HepG2 (cell line): Measurements from ENCODE around the gene CCM2L. TPM values are rescaled to one million over a fixed set of nuclear protein-coding genes. Genes with fewer than 3 reads are reported as not detected.

Experiments used
- ATAC-seq: fragments of 200-7000 bp; cut with Tn5 transposase; 3 replicates; pipeline ENCODE4 v1.9.1; 2020; ENCODE audit warnings: mild to moderate bottlenecking, moderate library complexity
- BruUV-seq: library from RNA; stranded (reverse); fragments of 400-500 nt; replicated peaks from 2 replicates; lab custom pipeline; 2021; lab: Mats Ljungman, UMichigan
- CTCF ChIA-PET: fragments of 300-600 bp; formaldehyde crosslinking; extraction: SDS; loops from one replicate; lab custom pipeline; 2021; ENCODE audit warnings: low total read pairs, inconsistent platforms, low intra/inter-chr PET ratio; lab: Yijun Ruan, JAX
- POLR2A ChIA-PET: fragments of 350-600 bp; sonication (Branson Sonifier 250); formaldehyde crosslinking; loops from one replicate; lab custom pipeline; 2020; ENCODE audit warnings: antibody characterized with exemption, inconsistent platforms; lab: Yijun Ruan, JAX
- DNase-seq: peaks from one replicate; pipeline ENCODE4 v3.0.0-alpha.2; 2015; ENCODE audit warnings: low spot score
- FAIRE-seq: peaks from 3 replicates; lab custom pipeline; 2011; peaks lifted over from hg19 to GRCh38; lab: Jason Lieb, UNC
- H2AFZ ChIP-seq: one replicate; pipeline ENCODE4 v1.6.1; 2011; ENCODE audit warnings: low read length, inconsistent platforms
- H3K27ac ChIP-seq: fragments of 300-600 bp; 3 replicates; pipeline ENCODE4 v1.8.0; 2011; ENCODE audit warnings: mixed run types, mild to moderate bottlenecking, mixed read lengths, low read length, inconsistent platforms; ENCODE audit not compliant: insufficient read depth; ENCODE audit errors: extremely low read length
- H3K27me3 ChIP-seq, 2 experiments: fragments of 200-600 bp in 1 of 2; 2 replicates in 1 of 2; 3 replicates in 1 of 2; pipeline versions ENCODE4 v1.6.0 to v1.8.0; 2011; ENCODE audit warnings: low read length in 2 of 2, mild to moderate bottlenecking in 2 of 2, moderate library complexity in 2 of 2, inconsistent platforms in 1 of 2; ENCODE audit not compliant: insufficient read depth in 2 of 2, control insufficient read depth in 1 of 2
- H3K36me3 ChIP-seq, 2 experiments: fragments of 200-600 bp in 1 of 2; replicated peaks in 1 of 2; 2 replicates in 1 of 2; 3 replicates in 1 of 2; pipeline versions ENCODE4 v1.5.1 to v1.8.0; 2011; ENCODE audit warnings: low read length in 2 of 2, inconsistent platforms in 1 of 2; ENCODE audit not compliant: insufficient read depth in 2 of 2, control insufficient read depth in 1 of 2
- H3K4me1 ChIP-seq: 2 replicates; pipeline ENCODE4 v1.5.1; 2012; ENCODE audit warnings: low read length, inconsistent platforms; ENCODE audit not compliant: insufficient read depth
- H3K4me2 ChIP-seq: 2 replicates; pipeline ENCODE4 v1.6.0; 2011; ENCODE audit warnings: low read depth, low read length, inconsistent platforms
- H3K4me3 ChIP-seq, 3 experiments: fragments of 200-600 bp in 1 of 3; sonication (generic), shearing (Covaris generic) in 1 of 3; replicated peaks in 1 of 3; 2 replicates each; pipeline ENCODE4 v1.5.1; 2011 to 2016; ENCODE audit warnings: low read length in 3 of 3, inconsistent platforms in 2 of 3, low read depth in 2 of 3, mild to moderate bottlenecking in 2 of 3, control low read depth in 1 of 3, mixed read lengths in 1 of 3; ENCODE audit not compliant: insufficient read depth in 1 of 3
- H3K79me2 ChIP-seq: one replicate; pipeline ENCODE4 v1.6.1; 2011; ENCODE audit warnings: low read length, inconsistent platforms; ENCODE audit not compliant: insufficient read depth
- H3K9ac ChIP-seq: 2 replicates; pipeline ENCODE4 v1.6.0; 2011; ENCODE audit warnings: mild to moderate bottlenecking, low read depth, low read length, inconsistent platforms; ENCODE audit not compliant: insufficient read depth
- H3K9me3 ChIP-seq: 2 replicates; pipeline ENCODE4 v1.5.1; 2012; ENCODE audit warnings: mild to moderate bottlenecking, low read length
- H4K20me1 ChIP-seq: 2 replicates; pipeline ENCODE4 v1.6.0; 2011; ENCODE audit warnings: inconsistent platforms, mild to moderate bottlenecking, low read length, moderate library complexity; ENCODE audit not compliant: insufficient read depth
- ASH2L ChIP-seq: fragments of 300-600, 200-600 bp; sonication (generic); IDR thresholded peaks from 2 replicates; pipeline ENCODE4 v1.7.0; 2017; ENCODE audit warnings: low read depth, mild to moderate bottlenecking, moderate library complexity, mixed read lengths, low read length; ENCODE audit not compliant: insufficient read length
- EZH2 ChIP-seq: conservative IDR thresholded peaks from 2 replicates; pipeline ENCODE4 v1.6.1; 2012; ENCODE audit warnings: mild to moderate bottlenecking, low read depth, low read length, moderate library complexity
- KLF9 ChIP-seq: IDR thresholded peaks from 2 replicates; pipeline ENCODE4 v1.6.1; 2016; ENCODE audit warnings: low read depth
- SKI ChIP-seq: fragments of 450-650 bp; IDR thresholded peaks from one replicate; pipeline ENCODE4 v1.6.1; 2018; ENCODE audit warnings: mild to moderate bottlenecking; ENCODE audit not compliant: partially characterized antibody
- TCF7 ChIP-seq: sonication (generic); IDR thresholded peaks from 2 replicates; pipeline ENCODE4 v1.6.1; 2016; ENCODE audit warnings: antibody characterized with exemption, low read depth
- ZNF773 ChIP-seq: sonication (generic); formaldehyde crosslinking; IDR thresholded peaks from 2 replicates; pipeline ENCODE4 v1.4.0; 2020; ENCODE audit warnings: missing genetic modification reagents, borderline replicate concordance
- ZNF879 ChIP-seq: sonication (generic); formaldehyde crosslinking; IDR thresholded peaks from 2 replicates; pipeline ENCODE4 v1.8.1; 2023; ENCODE audit warnings: missing genetic modification reagents
- WGBS: methylation state at CpG from one replicate; pipeline ENCODE4 v1.1.6; 2017; ENCODE audit warnings: low lambda C conversion rate; 5-methylcytosine and 5-hydroxymethylcytosine counted together
- in situ Hi-C: cut with HindIII; loops from 2 replicates; pipeline ENCODE4 v1.10.0; 2017; ENCODE audit warnings: low pct_unique_long_range_greater_than_20kb; ENCODE audit not compliant: extremely low pct_ligation_motif_present
- intact Hi-C: fragments of 100-400 bp; cut with micrococcal nuclease; formaldehyde crosslinking; loops from one replicate; pipeline ENCODE4 v1.10.0; 2022; ENCODE audit not compliant: unreplicated experiment
- polyA plus RNA-seq, 8 experiments: library from polyadenylated mRNA; depleted of rRNA in 3 of 8; stranded (reverse) in 7 of 8; unstranded in 1 of 8; fragments of >200 nt; fragmentation: Illumina TruSeq in 4 of 8; extraction: Trizol in 4 of 8; gene quantifications; 2 replicates each; pipeline versions ENCODE4 v1.2.1 to v1.2.3, GENCODE V29; 2011 to 2016; ENCODE audit warnings: low read depth in 4 of 8, missing spikeins in 1 of 8, mixed read lengths in 1 of 8; ENCODE audit not compliant: insufficient read depth in 1 of 8
- total RNA-seq, 5 experiments: library from RNA; depleted of rRNA; stranded (reverse); fragments of >200 nt; fragmentation: Illumina TruSeq; extraction: Trizol; gene quantifications; 2 replicates each; pipeline ENCODE4 v1.2.3, GENCODE V29; 2016; ENCODE audit warnings: low read depth in 1 of 5
- TF ChIP-seq, protein P1 (sequence below): fragments of 450-650 bp; IDR thresholded peaks from 2 replicates; pipeline ENCODE4 v1.6.1; 2017
- TF ChIP-seq, protein P2 (sequence below): sonication (generic); formaldehyde crosslinking; IDR thresholded peaks from 2 replicates; pipeline ENCODE4 v1.4.0; 2020; ENCODE audit warnings: missing genetic modification reagents
- TF ChIP-seq, protein P3 (sequence below): sonication (generic); formaldehyde crosslinking; IDR thresholded peaks from 2 replicates; pipeline ENCODE4 v1.9.0; 2021; ENCODE audit warnings: missing genetic modification reagents, mild to moderate bottlenecking, borderline replicate concordance

The CCM2L gene
- total and polyA plus RNA-seq, 2 of the 13 experiments (the other 11 are each of a cell fraction or from before 2014, with no cell fraction given): 0.15 TPM; not detected in 1

DNA sequence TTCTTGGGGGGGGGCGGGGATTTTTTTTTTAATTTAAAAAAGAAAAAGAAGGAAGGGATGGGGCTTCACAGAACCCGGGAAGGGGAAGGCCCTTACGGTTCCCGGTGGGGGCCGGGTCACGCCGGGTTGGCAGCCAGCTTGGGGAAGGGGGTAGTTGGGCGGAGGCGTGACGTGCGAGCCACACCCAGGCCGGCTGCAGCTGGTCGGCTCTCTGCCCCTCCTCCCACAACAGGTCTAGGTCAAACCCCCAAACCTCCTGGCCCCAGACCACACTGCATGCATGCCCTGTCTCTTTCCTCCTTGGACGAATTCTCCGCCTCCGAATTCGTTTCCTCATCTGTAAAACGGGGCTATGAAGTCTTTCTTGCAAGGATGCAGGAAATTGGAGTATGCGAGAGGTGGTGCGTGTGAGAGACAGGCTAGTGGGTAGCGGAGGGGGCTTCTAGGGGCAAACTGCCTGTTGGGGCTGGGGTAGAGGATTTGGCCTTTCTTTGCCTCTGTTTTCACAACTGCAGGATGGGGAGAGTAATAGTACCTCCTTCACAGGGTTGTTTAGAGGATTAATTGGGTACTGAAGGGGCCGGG, 42.6 kb downstream of the CCM2L start:
- WGBS: 40% methylated on average over 22 of the region's 22 CpGs

DNA sequence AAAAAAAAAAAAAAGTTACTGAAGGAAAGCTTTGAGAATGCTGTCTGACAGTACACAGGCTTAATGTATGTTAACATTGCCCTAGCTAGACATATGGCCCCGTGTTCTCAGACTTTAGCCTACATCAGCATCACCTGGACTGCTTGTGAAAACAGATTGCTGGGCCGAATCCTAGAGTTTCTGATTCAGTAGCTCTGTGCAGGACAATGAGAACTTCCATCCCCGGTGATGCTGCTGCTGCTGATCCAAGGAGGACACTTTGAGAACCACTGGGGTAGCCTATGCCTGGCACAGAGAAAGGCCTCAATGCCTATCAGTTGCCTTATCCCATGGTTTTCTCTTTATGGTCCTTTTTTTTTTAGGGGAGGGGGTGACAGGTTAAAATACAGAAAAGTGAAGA, 43.4 kb downstream of the CCM2L start:
- no peaks in the 10 kb centered on the region for H3K79me2 ChIP-seq
- peaks cover 21 to 84% of the 10 kb centered on the region in 2 experiments for H3K27me3 ChIP-seq
- ATAC-seq (no peak), FAIRE-seq (no peak), DNase-seq (no peak)
- in situ Hi-C loops: no loop called here
- H4K20me1 ChIP-seq: no peaks in the 10 kb centered on the region; the same call in 1 of the 2 replicates
- no peak overlapping the region for H3K4me2 ChIP-seq
- no peaks in the 10 kb centered on the region for H3K4me1 ChIP-seq
- no TSS peak for BruUV-seq
- ChIA-PET CTCF (no interaction called here), POLR2A (no interaction called here)
- no peak overlapping the region for H2AFZ ChIP-seq
- intact Hi-C loops: no loop called here
- 15% methylated on average over 3 of the region's 3 CpGs for WGBS
- H3K36me3 ChIP-seq: no peaks in the 10 kb centered on the region
- H3K27ac ChIP-seq: no peak overlapping the region
- no peaks in the 10 kb centered on the region for H3K9me3 ChIP-seq
- no peak overlapping the region for H3K9ac ChIP-seq
- no peak overlapping the region for H3K4me3 ChIP-seq
- TF ChIP-seq KLF9 (no peak), SKI (no peak), ASH2L (no peak), TCF7 (no peak), ZNF879 (no peak), ZNF773 (no peak)
- TF ChIP-seq, protein P1, sequence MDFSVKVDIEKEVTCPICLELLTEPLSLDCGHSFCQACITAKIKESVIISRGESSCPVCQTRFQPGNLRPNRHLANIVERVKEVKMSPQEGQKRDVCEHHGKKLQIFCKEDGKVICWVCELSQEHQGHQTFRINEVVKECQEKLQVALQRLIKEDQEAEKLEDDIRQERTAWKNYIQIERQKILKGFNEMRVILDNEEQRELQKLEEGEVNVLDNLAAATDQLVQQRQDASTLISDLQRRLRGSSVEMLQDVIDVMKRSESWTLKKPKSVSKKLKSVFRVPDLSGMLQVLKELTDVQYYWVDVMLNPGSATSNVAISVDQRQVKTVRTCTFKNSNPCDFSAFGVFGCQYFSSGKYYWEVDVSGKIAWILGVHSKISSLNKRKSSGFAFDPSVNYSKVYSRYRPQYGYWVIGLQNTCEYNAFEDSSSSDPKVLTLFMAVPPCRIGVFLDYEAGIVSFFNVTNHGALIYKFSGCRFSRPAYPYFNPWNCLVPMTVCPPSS: no peak
- TF ChIP-seq, protein P2, sequence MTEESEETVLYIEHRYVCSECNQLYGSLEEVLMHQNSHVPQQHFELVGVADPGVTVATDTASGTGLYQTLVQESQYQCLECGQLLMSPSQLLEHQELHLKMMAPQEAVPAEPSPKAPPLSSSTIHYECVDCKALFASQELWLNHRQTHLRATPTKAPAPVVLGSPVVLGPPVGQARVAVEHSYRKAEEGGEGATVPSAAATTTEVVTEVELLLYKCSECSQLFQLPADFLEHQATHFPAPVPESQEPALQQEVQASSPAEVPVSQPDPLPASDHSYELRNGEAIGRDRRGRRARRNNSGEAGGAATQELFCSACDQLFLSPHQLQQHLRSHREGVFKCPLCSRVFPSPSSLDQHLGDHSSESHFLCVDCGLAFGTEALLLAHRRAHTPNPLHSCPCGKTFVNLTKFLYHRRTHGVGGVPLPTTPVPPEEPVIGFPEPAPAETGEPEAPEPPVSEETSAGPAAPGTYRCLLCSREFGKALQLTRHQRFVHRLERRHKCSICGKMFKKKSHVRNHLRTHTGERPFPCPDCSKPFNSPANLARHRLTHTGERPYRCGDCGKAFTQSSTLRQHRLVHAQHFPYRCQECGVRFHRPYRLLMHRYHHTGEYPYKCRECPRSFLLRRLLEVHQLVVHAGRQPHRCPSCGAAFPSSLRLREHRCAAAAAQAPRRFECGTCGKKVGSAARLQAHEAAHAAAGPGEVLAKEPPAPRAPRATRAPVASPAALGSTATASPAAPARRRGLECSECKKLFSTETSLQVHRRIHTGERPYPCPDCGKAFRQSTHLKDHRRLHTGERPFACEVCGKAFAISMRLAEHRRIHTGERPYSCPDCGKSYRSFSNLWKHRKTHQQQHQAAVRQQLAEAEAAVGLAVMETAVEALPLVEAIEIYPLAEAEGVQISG (CRISPR knock-in tag): no peak

More for the DNA sequence above, 42.6 kb downstream of the CCM2L start:
- FAIRE-seq (no peak), ATAC-seq (no peak; the same call in 2 of the 3 replicates), DNase-seq (no peak)
- CTCF ChIA-PET: no interaction called here
- Histone ChIP-seq H3K4me3 (no peak overlapping the region), H3K79me2 (no peaks in the 10 kb centered on the region), H3K27ac (no peak overlapping the region), H3K9me3 (no peaks in the 10 kb centered on the region), H2AFZ (no peak overlapping the region), H3K36me3 (no peaks in the 10 kb centered on the region), H3K4me1 (no peaks in the 10 kb centered on the region), H3K9ac (no peak overlapping the region), H4K20me1 (no peaks in the 10 kb centered on the region; the same call in 1 of the 2 replicates), H3K4me2 (no peak overlapping the region), H3K27me3 (peaks cover 19 to 76% of the 10 kb centered on the region in 2 experiments)
- intact Hi-C loops: no loop called here
- no TSS peak for BruUV-seq
- in situ Hi-C loops: no loop called here
- TF ChIP-seq, protein P3, sequence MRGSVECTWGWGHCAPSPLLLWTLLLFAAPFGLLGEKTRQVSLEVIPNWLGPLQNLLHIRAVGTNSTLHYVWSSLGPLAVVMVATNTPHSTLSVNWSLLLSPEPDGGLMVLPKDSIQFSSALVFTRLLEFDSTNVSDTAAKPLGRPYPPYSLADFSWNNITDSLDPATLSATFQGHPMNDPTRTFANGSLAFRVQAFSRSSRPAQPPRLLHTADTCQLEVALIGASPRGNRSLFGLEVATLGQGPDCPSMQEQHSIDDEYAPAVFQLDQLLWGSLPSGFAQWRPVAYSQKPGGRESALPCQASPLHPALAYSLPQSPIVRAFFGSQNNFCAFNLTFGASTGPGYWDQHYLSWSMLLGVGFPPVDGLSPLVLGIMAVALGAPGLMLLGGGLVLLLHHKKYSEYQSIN (CRISPR knock-in tag): no peak
- peak; percentile 41; the same call in 1 of the 2 replicates for TF ChIP-seq EZH2
- POLR2A ChIA-PET: no interaction called here
